OCI-LY1 (cell line): ENCODE data around the gene LIPC.

Experiments
- H2AFZ ChIP-seq: fragments of 200-600 bp; sonication (generic), shearing (Covaris generic); 2 replicates; pipeline ENCODE4 v1.6.0; 2014; ENCODE audit warnings: antibody characterized with exemption, mild to moderate bottlenecking, low read length
- H3F3A ChIP-seq: fragments of 200-600 bp; sonication (generic), shearing (Covaris generic); 2 replicates; pipeline ENCODE4 v1.6.0; 2014; ENCODE audit warnings: mild to moderate bottlenecking, antibody characterized with exemption, low read length, moderate library complexity; ENCODE audit not compliant: insufficient read depth
- H3K27ac ChIP-seq: fragments of 200-600 bp; sonication (generic); 2 replicates; pipeline ENCODE4 v1.5.1; 2014; ENCODE audit warnings: low read length, mixed run types, mild to moderate bottlenecking, low read depth; ENCODE audit not compliant: poor library complexity, severe bottlenecking
- H3K27me3 ChIP-seq: fragments of 200-600 bp; sonication (generic); 2 replicates; pipeline ENCODE4 v1.6.0; 2014; ENCODE audit warnings: antibody characterized with exemption, mild to moderate bottlenecking, low read length, moderate library complexity; ENCODE audit not compliant: insufficient read depth
- H3K36me3 ChIP-seq: fragments of 200-600 bp; sonication (generic); 2 replicates; pipeline ENCODE4 v1.6.1; 2014; ENCODE audit warnings: mild to moderate bottlenecking, antibody characterized with exemption, low read length, moderate library complexity, mixed read lengths; ENCODE audit not compliant: insufficient read depth
- H3K4me1 ChIP-seq: fragments of 200-600 bp; sonication (generic); 2 replicates; pipeline ENCODE4 v1.5.1; 2014; ENCODE audit warnings: mild to moderate bottlenecking, low read length, moderate library complexity; ENCODE audit not compliant: insufficient read depth, severe bottlenecking
- H3K4me2 ChIP-seq: fragments of 200-600 bp; sonication (generic), shearing (Covaris generic); 2 replicates; pipeline ENCODE4 v1.6.1; 2014; ENCODE audit warnings: low read length
- H3K4me3 ChIP-seq: fragments of 200-600 bp; sonication (generic); 2 replicates; pipeline ENCODE4 v1.5.1; 2014; ENCODE audit warnings: low read length, low read depth, mild to moderate bottlenecking, mixed read lengths; ENCODE audit not compliant: poor library complexity, severe bottlenecking
- H3K79me2 ChIP-seq: fragments of 200-600 bp; shearing (Covaris generic); 2 replicates; pipeline ENCODE4 v1.6.1; 2016; ENCODE audit warnings: mixed run types, low read length, mixed read lengths; ENCODE audit not compliant: insufficient read depth
- H3K9ac ChIP-seq: fragments of 200-600 bp; sonication (generic), shearing (Covaris generic); 2 replicates; pipeline ENCODE4 v1.6.1; 2014; ENCODE audit warnings: mild to moderate bottlenecking, low read length, mixed read lengths
- H3K9me2 ChIP-seq: fragments of 200-600 bp; sonication (generic), shearing (Covaris generic); 2 replicates; pipeline ENCODE4 v1.6.1; 2014; ENCODE audit warnings: low read depth, mild to moderate bottlenecking, low read length, mixed read lengths
- H3K9me3 ChIP-seq: fragments of 200-600 bp; shearing (Covaris generic); 2 replicates; pipeline ENCODE4 v1.6.1; 2014; ENCODE audit warnings: low read length, mixed read lengths
- H4K20me1 ChIP-seq: fragments of 200-600 bp; sonication (generic), shearing (Covaris generic); 2 replicates; pipeline ENCODE4 v1.6.0; 2016; ENCODE audit warnings: mild to moderate bottlenecking, low read length; ENCODE audit not compliant: insufficient read depth
- CTCF ChIP-seq: fragments of 200-600 bp; sonication (generic), shearing (Covaris generic); IDR thresholded peaks from 2 replicates; pipeline ENCODE4 v1.5.1; 2017; ENCODE audit warnings: mild to moderate bottlenecking, antibody characterized with exemption, low read length, moderate library complexity, mixed read lengths
- EZH2 ChIP-seq: fragments of 200-600 bp; sonication (generic), shearing (Covaris generic); IDR thresholded peaks from 2 replicates; pipeline ENCODE4 v1.8.0; 2017; ENCODE audit warnings: borderline replicate concordance, mixed run types, mild to moderate bottlenecking, antibody characterized with exemption, low read length, moderate library complexity, mixed read lengths

Gene LIPC

GRCh38 chr15:58388211-58388610, 43.6 kb upstream of the LIPC start:
- TF ChIP-seq CTCF (no peak), EZH2 (no peak)
- Histone ChIP-seq H3K9ac (no peak overlapping the region), H3K27me3 (no peaks in the 10 kb centered on the region), H3K9me3 (no peaks in the 10 kb centered on the region), H3K36me3 (no peaks in the 10 kb centered on the region; the same call in 1 of the 2 replicates), H3K79me2 (no peaks in the 10 kb centered on the region), H2AFZ (no peak overlapping the region), H3K4me1 (peaks cover 17% of the 10 kb centered on the region), H3K4me3 (no peak overlapping the region), H4K20me1 (no peaks in the 10 kb centered on the region), H3F3A (no peaks in the 10 kb centered on the region), H3K27ac (no peak overlapping the region), H3K9me2 (no peaks in the 10 kb centered on the region), H3K4me2 (no peak overlapping the region)

- Histone ChIP-seq H3K27ac (no peak overlapping the region), H4K20me1 (no peaks in the 10 kb centered on the region), H3K4me1 (no peaks in the 10 kb centered on the region)
Observed at GRCh38 chr15:58390118-58390517, 41.7 kb upstream of the LIPC start.

GRCh38 chr15:58390655-58391054, 41.1 kb upstream of the LIPC start:
- Histone ChIP-seq H3K9ac (no peak overlapping the region), H3K79me2 (no peaks in the 10 kb centered on the region), H3K27me3 (no peaks in the 10 kb centered on the region), H3F3A (no peaks in the 10 kb centered on the region), H3K9me3 (no peaks in the 10 kb centered on the region), H2AFZ (no peak overlapping the region), H3K27ac (no peak overlapping the region), H3K4me2 (no peak overlapping the region), H3K36me3 (no peaks in the 10 kb centered on the region; the same call in 1 of the 2 replicates), H3K9me2 (no peaks in the 10 kb centered on the region), H3K4me1 (no peaks in the 10 kb centered on the region), H4K20me1 (no peaks in the 10 kb centered on the region), H3K4me3 (no peak overlapping the region)
- no peak for TF ChIP-seq CTCF
- no peak for TF ChIP-seq EZH2

More at GRCh38 chr15:58390118-58390517, 41.7 kb upstream of the LIPC start:
- Histone ChIP-seq H3K4me2 (no peak overlapping the region), H3K9me3 (no peaks in the 10 kb centered on the region), H3K9me2 (no peaks in the 10 kb centered on the region), H3K79me2 (no peaks in the 10 kb centered on the region), H2AFZ (no peak overlapping the region), H3K36me3 (no peaks in the 10 kb centered on the region; the same call in 1 of the 2 replicates), H3F3A (no peaks in the 10 kb centered on the region), H3K4me3 (no peak overlapping the region), H3K9ac (no peak overlapping the region), H3K27me3 (no peaks in the 10 kb centered on the region)
- TF ChIP-seq CTCF (no peak), EZH2 (no peak)
